ENCODE measurements around the gene KAT14. TPM values are rescaled to one million over a fixed set of nuclear protein-coding genes. Genes with fewer than 3 reads are reported as not detected.
"Not testable (repeated sequence)": the region's sequence is repeated elsewhere in the genome, so short reads cannot be mapped to it uniquely, and the experiment has no call there.

The KAT14 gene
- total RNA-seq, result 10.4 and 11.5 TPM in 2 replicates

- DNase-seq (ENCODE audit: low read depth, low spot score), result peak; percentile 74
Measured at GRCh38 chr20:18137412-18138265, at the start of gene KAT14, which contains the start of gene PET117. TSS of gene KAT14 (plus strand) at chr20:18137863. CDS start at chr20:18142661, 4,798 bp downstream. TSS of gene PET117 (plus strand) at chr20:18137863. CDS start at chr20:18137956, 93 bp downstream.

GRCh38 chr20:18088298-18088697, 49.4 kb upstream of the KAT14 start:
- not testable (repeated sequence) for DNase-seq (ENCODE audit: low read depth, low spot score)

GRCh38 chr20:18088841-18089240, 48.8 kb upstream of the KAT14 start:
- DNase-seq (ENCODE audit: low read depth, low spot score), result not testable (repeated sequence)

- no peak for DNase-seq (ENCODE audit: low read depth, low spot score)
Measured at GRCh38 chr20:18090044-18090443, 47.6 kb upstream of the KAT14 start.

- DNase-seq (ENCODE audit: low read depth, low spot score), result no peak
Measured at GRCh38 chr20:18090477-18090876, 47.2 kb upstream of the KAT14 start.

GRCh38 chr20:18091623-18092022, 46.0 kb upstream of the KAT14 start:
- no peak for DNase-seq (ENCODE audit: low read depth, low spot score)

GRCh38 chr20:18092890-18093289, 44.8 kb upstream of the KAT14 start:
- DNase-seq (ENCODE audit: low read depth, low spot score), result no peak

GRCh38 chr20:18093388-18093787, 44.3 kb upstream of the KAT14 start:
- no peak for DNase-seq (ENCODE audit: low read depth, low spot score)

- DNase-seq (ENCODE audit: low read depth, low spot score), result no peak
Measured at GRCh38 chr20:18094191-18094590, 43.5 kb upstream of the KAT14 start.

GRCh38 chr20:18100569-18100968, 37.1 kb upstream of the KAT14 start:
- DNase-seq (ENCODE audit: low read depth, low spot score), result not testable (repeated sequence)

GRCh38 chr20:18101125-18101810, 36.4 kb upstream of the KAT14 start:
- DNase-seq (ENCODE audit: low read depth, low spot score), result no peak

- no peak for DNase-seq (ENCODE audit: low read depth, low spot score)
Measured at GRCh38 chr20:18103497-18103896, 34.2 kb upstream of the KAT14 start.

- DNase-seq (ENCODE audit: low read depth, low spot score), result no peak
Measured at GRCh38 chr20:18108326-18108725, 29.3 kb upstream of the KAT14 start.

GRCh38 chr20:18128574-18128973, 9.1 kb upstream of the KAT14 start:
- DNase-seq (ENCODE audit: low read depth, low spot score), result not testable (repeated sequence)

- DNase-seq (ENCODE audit: low read depth, low spot score), result no peak
Measured at GRCh38 chr20:18132663-18133062, 5.0 kb upstream of the KAT14 start.

- no peak for DNase-seq (ENCODE audit: low read depth, low spot score)
Measured at GRCh38 chr20:18133962-18134361, 3.7 kb upstream of the KAT14 start.

GRCh38 chr20:18138266-18138582, 561 bp downstream of the KAT14 start:
- no peak for DNase-seq (ENCODE audit: low read depth, low spot score)

GRCh38 chr20:18138639-18139583, 1.2 kb downstream of the KAT14 start:
- DNase-seq (ENCODE audit: low read depth, low spot score), result no peak

GRCh38 chr20:18139832-18140231, 2.2 kb downstream of the KAT14 start:
- DNase-seq (ENCODE audit: low read depth, low spot score), result no peak

GRCh38 chr20:18144541-18145099, 7.0 kb downstream of the KAT14 start:
- no peak for DNase-seq (ENCODE audit: low read depth, low spot score)

GRCh38 chr20:18154342-18154741, 16.7 kb downstream of the KAT14 start:
- DNase-seq (ENCODE audit: low read depth, low spot score), result no peak
